Measurements from ENCODE around the gene SUSD4. TPM values are rescaled to one million over a fixed set of nuclear protein-coding genes. Genes with fewer than 3 reads are reported as not detected.

Gene SUSD4
- total RNA-seq, 4 donors from 2014 or later: 1.1 to 3.3 (median 1.8) TPM

DNA sequence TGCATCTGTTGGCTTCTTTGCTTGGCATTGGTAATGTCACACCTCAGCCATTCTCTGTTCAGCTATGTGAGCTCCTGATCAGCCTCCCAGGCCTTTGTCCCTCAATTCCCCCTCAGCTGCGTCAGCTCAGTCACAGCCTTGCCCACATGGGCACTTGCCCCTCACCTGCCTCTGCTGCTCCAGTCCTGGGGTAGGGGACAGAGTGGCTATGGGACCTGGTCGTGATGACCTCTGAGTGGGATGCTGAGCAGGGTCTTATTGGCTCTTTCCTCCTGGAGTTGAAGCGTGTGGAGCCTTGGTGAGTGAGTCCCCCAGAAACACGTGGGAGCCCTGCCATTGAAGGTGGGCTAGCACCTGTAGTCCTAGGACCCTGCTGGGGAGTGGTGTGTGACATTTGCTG lies 159.6 kb downstream of the SUSD4 start:
- no peak for DNase-seq (ENCODE audit: extremely low spot score)
- Histone ChIP-seq H3K27me3 (peaks cover 0 to 17% (median 0%) of the 10 kb centered on the region in 4 donors), H3K27ac (replicated peaks in 1 of 4) (no peak overlapping the region), H3K4me1 (peaks cover 0 to 4% (median 0%) of the 10 kb centered on the region in 4 donors), H3K9me3 (no peaks in the 10 kb centered on the region), H3K4me3 (no peak overlapping the region), H3K36me3 (no peaks in the 10 kb centered on the region)
- intact Hi-C loops (cut with DNase I): no loop called here
- TF ChIP-seq POLR2A (IDR thresholded peaks at IDR 0.05; ENCODE audit: low read depth): no peak
- TF ChIP-seq POLR2AphosphoS5 (IDR thresholded peaks at IDR 0.05): no peak
- no peak for TF ChIP-seq EP300 (IDR thresholded peaks at IDR 0.05)
- TF ChIP-seq CTCF (IDR thresholded peaks at IDR 0.05): no peak
- WGBS: 78% methylated on average over 3 of the region's 4 CpGs

DNA sequence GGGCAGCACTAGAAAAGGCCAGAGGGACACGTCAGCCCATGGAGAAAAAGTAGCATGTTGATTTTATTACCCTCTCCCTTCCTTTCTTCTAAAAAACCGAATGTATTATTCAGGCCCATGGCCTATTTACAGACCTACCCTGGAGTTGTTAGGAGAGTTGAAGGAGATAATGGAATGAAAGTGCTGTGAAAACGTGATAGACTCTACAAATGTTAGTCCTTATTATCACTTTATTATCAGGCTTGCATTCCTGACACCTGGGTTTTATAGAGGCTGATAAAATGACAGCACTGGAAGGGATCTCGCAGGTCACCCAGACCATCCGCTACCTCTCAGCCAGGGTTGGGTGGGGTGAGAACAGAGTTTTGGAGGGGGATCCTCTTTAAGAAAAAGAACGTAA lies 160.3 kb downstream of the SUSD4 start:
- no peak overlapping the region for H3K27ac ChIP-seq (replicated peaks in 1 of 4)
- TF ChIP-seq CTCF (IDR thresholded peaks at IDR 0.05) (no peak), POLR2A (IDR thresholded peaks at IDR 0.05; ENCODE audit: low read depth) (no peak), EP300 (IDR thresholded peaks at IDR 0.05) (no peak), POLR2AphosphoS5 (IDR thresholded peaks at IDR 0.05) (no peak)
- H3K4me3 ChIP-seq: no peak overlapping the region
- H3K4me1 ChIP-seq: peaks cover 0 to 4% (median 0%) of the 10 kb centered on the region in 4 donors
- WGBS: 89% methylated on average over 6 of the region's 6 CpGs
- H3K27me3 ChIP-seq: peaks cover 0 to 17% (median 0%) of the 10 kb centered on the region in 4 donors
- no peaks in the 10 kb centered on the region for H3K36me3 ChIP-seq
- no peak for DNase-seq (ENCODE audit: extremely low spot score)
- intact Hi-C loops (cut with DNase I): no loop called here
- no peaks in the 10 kb centered on the region for H3K9me3 ChIP-seq

DNA sequence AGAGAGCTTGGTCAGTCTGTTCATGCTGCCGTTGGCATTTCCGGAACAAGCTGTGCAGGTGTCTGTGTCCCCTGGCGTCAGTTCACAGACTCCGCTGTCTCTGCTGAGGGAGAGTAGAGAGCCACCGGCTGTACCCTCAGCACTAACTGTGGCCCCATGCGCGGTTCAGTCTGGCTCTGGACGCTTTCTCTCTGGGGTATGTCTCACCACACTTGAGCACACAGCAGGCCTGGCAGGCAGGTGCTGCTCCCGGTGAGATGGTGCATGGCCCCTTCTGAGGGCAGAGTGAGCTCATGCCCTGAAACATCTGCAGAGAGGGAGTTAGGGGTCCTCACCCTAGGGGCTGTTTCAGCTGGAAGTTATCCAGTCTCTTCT lies 161.0 kb downstream of the SUSD4 start:
- no peak overlapping the region for H3K4me3 ChIP-seq

GRCh38 chr1:223202376-223203033 lies 161.5 kb downstream of the SUSD4 start:
- DNase-seq (ENCODE audit: extremely low spot score): no peak
- Histone ChIP-seq H3K27ac (replicated peaks in 1 of 4) (no peak overlapping the region), H3K4me1 (peaks cover 0 to 4% (median 0%) of the 10 kb centered on the region in 4 donors), H3K4me3 (no peak overlapping the region), H3K9me3 (no peaks in the 10 kb centered on the region), H3K27me3 (peaks cover 0 to 17% (median 0%) of the 10 kb centered on the region in 4 donors), H3K36me3 (no peaks in the 10 kb centered on the region)
- 88% methylated on average over 13 of the region's 13 CpGs for WGBS
- intact Hi-C loops (cut with DNase I): no loop called here
- TF ChIP-seq CTCF (IDR thresholded peaks at IDR 0.05) (no peak), POLR2AphosphoS5 (IDR thresholded peaks at IDR 0.05) (no peak), POLR2A (IDR thresholded peaks at IDR 0.05; ENCODE audit: low read depth) (no peak), EP300 (IDR thresholded peaks at IDR 0.05) (no peak)

More for the DNA sequence above, 161.0 kb downstream of the SUSD4 start:
- DNase-seq (ENCODE audit: extremely low spot score): no peak
- peaks cover 0 to 17% (median 0%) of the 10 kb centered on the region in 4 donors for H3K27me3 ChIP-seq
- TF ChIP-seq POLR2AphosphoS5 (IDR thresholded peaks at IDR 0.05) (no peak), POLR2A (IDR thresholded peaks at IDR 0.05; ENCODE audit: low read depth) (no peak), CTCF (IDR thresholded peaks at IDR 0.05) (no peak), EP300 (IDR thresholded peaks at IDR 0.05) (no peak)
- peaks cover 0 to 4% (median 0%) of the 10 kb centered on the region in 4 donors for H3K4me1 ChIP-seq
- intact Hi-C loops (cut with DNase I): no loop called here
- no peaks in the 10 kb centered on the region for H3K36me3 ChIP-seq
- WGBS: 95% methylated on average over 8 of the region's 9 CpGs
- H3K9me3 ChIP-seq: no peaks in the 10 kb centered on the region
- H3K27ac ChIP-seq (replicated peaks in 1 of 4): no peak overlapping the region

GRCh38 chr1:223201967-223202366 lies 162.0 kb downstream of the SUSD4 start:
- no peak for DNase-seq (ENCODE audit: extremely low spot score)
- H3K4me3 ChIP-seq: no peak overlapping the region
- WGBS: no CpG with 5 or more reads among the region's 2 CpGs
- peaks cover 0 to 17% (median 0%) of the 10 kb centered on the region in 4 donors for H3K27me3 ChIP-seq
- H3K27ac ChIP-seq (replicated peaks in 1 of 4): no peak overlapping the region
- no peaks in the 10 kb centered on the region for H3K4me1 ChIP-seq
- intact Hi-C loops (cut with DNase I): no loop called here
- TF ChIP-seq POLR2AphosphoS5 (IDR thresholded peaks at IDR 0.05) (no peak), POLR2A (IDR thresholded peaks at IDR 0.05; ENCODE audit: low read depth) (no peak)
- no peaks in the 10 kb centered on the region for H3K36me3 ChIP-seq
- no peaks in the 10 kb centered on the region for H3K9me3 ChIP-seq
